Measurements from ENCODE around the gene DENND11.

DNA sequence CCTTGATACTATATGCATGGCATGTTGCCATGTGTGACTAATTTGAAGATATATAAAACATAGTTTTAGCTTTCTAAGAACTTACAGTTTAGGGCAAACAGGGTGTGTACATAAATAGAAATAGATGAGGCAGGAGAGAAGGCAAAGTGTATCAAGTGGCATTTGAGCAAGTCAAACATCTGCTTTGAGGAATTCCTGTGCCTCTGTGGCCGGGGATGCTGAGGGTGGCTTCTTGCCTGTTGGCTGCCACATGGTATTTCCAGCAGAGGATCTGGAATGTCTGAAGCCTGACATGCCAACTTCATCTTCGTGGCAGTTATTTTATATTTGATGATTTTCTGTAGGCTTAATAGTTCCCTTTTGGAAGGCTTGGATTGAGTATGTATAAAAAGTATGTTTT lies 42.2 kb upstream of the DENND11 start:
- TF ChIP-seq SUZ12 (IDR thresholded peaks at IDR 0.05; ENCODE audit: extremely low read depth, insufficient read depth, insufficient read length) (no peak), ZNF274 (IDR thresholded peaks at IDR 0.05; ENCODE audit: low read depth, low read length) (no peak)
